Lower lobe of right lung (tissue), 2 donors: ENCODE measurements around the gene NKX3-2. TPM values are rescaled to one million over a fixed set of nuclear protein-coding genes. Genes with fewer than 3 reads are reported as not detected.

Experiments used
- ATAC-seq, 2 donors: fragments of 200-7000 bp; cut with Tn5 transposase; one replicate each; pipeline ENCODE4 v1.9.1; 2020 to 2022; ENCODE audit warnings: mild to moderate bottlenecking in 2 of 2, moderate library complexity in 2 of 2
- DNase-seq: peaks from one replicate; pipeline ENCODE4 v3.0.0-alpha.2; 2020
- H3K27ac ChIP-seq: fragments of 200-600 bp; one replicate; pipeline ENCODE4 v1.8.0; 2022
- H3K27me3 ChIP-seq: fragments of 200-600 bp; one replicate; pipeline ENCODE4 v1.8.0; 2022; ENCODE audit warnings: low read depth
- H3K36me3 ChIP-seq: fragments of 200-600 bp; one replicate; pipeline ENCODE4 v1.8.0; 2022; ENCODE audit warnings: mild to moderate bottlenecking
- H3K4me1 ChIP-seq: fragments of 200-600 bp; one replicate; pipeline ENCODE4 v1.8.0; 2022
- H3K4me3 ChIP-seq: fragments of 200-600 bp; one replicate; pipeline ENCODE4 v1.8.0; 2022; ENCODE audit warnings: mild to moderate bottlenecking
- H3K9me3 ChIP-seq: fragments of 200-600 bp; one replicate; pipeline ENCODE4 v1.8.0; 2022
- intact Hi-C: fragments of 100-400 bp; cut with DNase I; formaldehyde crosslinking; loops from one replicate; pipeline ENCODE4 v1.11.0; 2022
- total RNA-seq: library from RNA; stranded (reverse); fragmentation: NEBNext Ultra II Directional; extraction: Animal tissue kit (Norgen Biotek cat#: 25700); gene quantifications from one replicate; pipeline ENCODE4 v1.2.1, GENCODE V29; 2021
- TF ChIP-seq, protein P1 (sequence below): fragments of 200-600 bp; IDR thresholded peaks from one replicate; pipeline ENCODE4 v1.8.0; 2022; ENCODE audit warnings: antibody characterized with exemption, mild to moderate bottlenecking
- donor health status: DM: no; HTN: yes; CAD: no; lungs with severe emphysema.

Gene NKX3-2
- total RNA-seq, 1 donor from 2014 or later = not detected

DNA sequence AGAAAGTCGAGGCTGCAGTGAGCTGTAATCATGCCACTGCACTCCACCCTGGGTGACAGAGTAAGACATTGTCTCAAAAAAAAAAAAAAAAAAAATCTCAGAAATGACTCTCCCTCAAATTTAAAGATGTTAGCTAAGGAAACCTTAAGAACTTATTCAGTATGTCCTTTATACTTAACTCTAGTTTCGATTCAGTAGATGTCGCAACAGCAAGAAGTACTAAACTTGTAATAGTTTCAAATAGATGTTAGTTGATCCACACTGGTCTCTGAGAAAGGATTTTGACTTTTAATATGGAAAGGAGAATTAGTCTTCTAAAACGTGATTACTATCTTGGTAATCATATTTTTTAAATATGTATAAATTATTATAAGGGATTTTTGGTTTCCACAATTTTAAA lies 29.6 kb downstream of the NKX3-2 start:
- Histone ChIP-seq H3K9me3 (no peaks in the 10 kb centered on the region), H3K27ac (no peak overlapping the region), H3K36me3 (no peaks in the 10 kb centered on the region), H3K4me3 (no peak overlapping the region), H3K27me3 (peaks cover 22% of the 10 kb centered on the region), H3K4me1 (no peaks in the 10 kb centered on the region)
- intact Hi-C loops = no loop called here
- ATAC-seq = no peak
- TF ChIP-seq, protein P1, sequence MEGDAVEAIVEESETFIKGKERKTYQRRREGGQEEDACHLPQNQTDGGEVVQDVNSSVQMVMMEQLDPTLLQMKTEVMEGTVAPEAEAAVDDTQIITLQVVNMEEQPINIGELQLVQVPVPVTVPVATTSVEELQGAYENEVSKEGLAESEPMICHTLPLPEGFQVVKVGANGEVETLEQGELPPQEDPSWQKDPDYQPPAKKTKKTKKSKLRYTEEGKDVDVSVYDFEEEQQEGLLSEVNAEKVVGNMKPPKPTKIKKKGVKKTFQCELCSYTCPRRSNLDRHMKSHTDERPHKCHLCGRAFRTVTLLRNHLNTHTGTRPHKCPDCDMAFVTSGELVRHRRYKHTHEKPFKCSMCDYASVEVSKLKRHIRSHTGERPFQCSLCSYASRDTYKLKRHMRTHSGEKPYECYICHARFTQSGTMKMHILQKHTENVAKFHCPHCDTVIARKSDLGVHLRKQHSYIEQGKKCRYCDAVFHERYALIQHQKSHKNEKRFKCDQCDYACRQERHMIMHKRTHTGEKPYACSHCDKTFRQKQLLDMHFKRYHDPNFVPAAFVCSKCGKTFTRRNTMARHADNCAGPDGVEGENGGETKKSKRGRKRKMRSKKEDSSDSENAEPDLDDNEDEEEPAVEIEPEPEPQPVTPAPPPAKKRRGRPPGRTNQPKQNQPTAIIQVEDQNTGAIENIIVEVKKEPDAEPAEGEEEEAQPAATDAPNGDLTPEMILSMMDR = no peak
- no peak for DNase-seq

- ATAC-seq = no peak
- Histone ChIP-seq H3K27ac (no peak overlapping the region), H3K4me1 (no peaks in the 10 kb centered on the region), H3K36me3 (no peaks in the 10 kb centered on the region), H3K4me3 (no peak overlapping the region), H3K9me3 (no peaks in the 10 kb centered on the region), H3K27me3 (peaks cover 15% of the 10 kb centered on the region)
- no peak for DNase-seq
- TF ChIP-seq, protein P1 = no peak
- intact Hi-C loops = no loop called here
Observed at GRCh38 chr4:13511101-13511500, 33.2 kb downstream of the NKX3-2 start.

DNA sequence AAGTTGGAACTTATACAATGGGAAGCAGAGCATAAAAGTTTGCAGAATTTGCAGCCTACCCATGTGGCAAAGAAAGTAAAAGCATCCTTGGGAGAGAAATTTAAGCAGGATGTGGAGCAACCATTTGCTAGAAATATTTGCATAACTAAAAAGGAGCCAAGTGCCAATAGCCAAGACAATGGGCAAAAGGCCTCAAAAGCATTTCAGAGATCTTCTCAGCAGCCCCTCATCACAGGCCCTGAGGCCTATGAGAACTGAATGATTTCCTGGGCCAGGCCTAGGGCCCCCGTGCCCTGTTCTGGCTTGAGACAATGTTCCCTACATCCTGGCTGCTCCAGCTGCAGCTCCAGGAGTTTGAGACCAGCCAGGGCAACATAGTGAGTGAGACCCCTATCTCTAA lies 34.9 kb downstream of the NKX3-2 start:
- no peak for ATAC-seq
- intact Hi-C loops = no loop called here
- no peak for DNase-seq
- H3K36me3 ChIP-seq = no peaks in the 10 kb centered on the region
- H3K27me3 ChIP-seq = peaks cover 12% of the 10 kb centered on the region
- TF ChIP-seq, protein P1 = no peak
- H3K4me3 ChIP-seq = no peak overlapping the region
- no peaks in the 10 kb centered on the region for H3K9me3 ChIP-seq
- H3K4me1 ChIP-seq = no peaks in the 10 kb centered on the region
- no peak overlapping the region for H3K27ac ChIP-seq

- no peaks in the 10 kb centered on the region for H3K36me3 ChIP-seq
- TF ChIP-seq, protein P1 = no peak
- DNase-seq = no peak
- no peaks in the 10 kb centered on the region for H3K9me3 ChIP-seq
- no peak overlapping the region for H3K27ac ChIP-seq
- H3K27me3 ChIP-seq = peaks cover 11% of the 10 kb centered on the region
- H3K4me3 ChIP-seq = no peak overlapping the region
- intact Hi-C loops = no loop called here
- no peak for ATAC-seq
- no peaks in the 10 kb centered on the region for H3K4me1 ChIP-seq
Observed at GRCh38 chr4:13504374-13504773, 39.9 kb downstream of the NKX3-2 start.

- TF ChIP-seq, protein P1 = no peak
- H3K27me3 ChIP-seq = peaks cover 11% of the 10 kb centered on the region
- DNase-seq = no peak
- no peak overlapping the region for H3K4me3 ChIP-seq
- intact Hi-C loops = no loop called here
- no peaks in the 10 kb centered on the region for H3K9me3 ChIP-seq
- no peak overlapping the region for H3K27ac ChIP-seq
- H3K36me3 ChIP-seq = no peaks in the 10 kb centered on the region
- H3K4me1 ChIP-seq = no peaks in the 10 kb centered on the region
- no peak for ATAC-seq
Observed at GRCh38 chr4:13498469-13498868, 45.8 kb downstream of the NKX3-2 start.

DNA sequence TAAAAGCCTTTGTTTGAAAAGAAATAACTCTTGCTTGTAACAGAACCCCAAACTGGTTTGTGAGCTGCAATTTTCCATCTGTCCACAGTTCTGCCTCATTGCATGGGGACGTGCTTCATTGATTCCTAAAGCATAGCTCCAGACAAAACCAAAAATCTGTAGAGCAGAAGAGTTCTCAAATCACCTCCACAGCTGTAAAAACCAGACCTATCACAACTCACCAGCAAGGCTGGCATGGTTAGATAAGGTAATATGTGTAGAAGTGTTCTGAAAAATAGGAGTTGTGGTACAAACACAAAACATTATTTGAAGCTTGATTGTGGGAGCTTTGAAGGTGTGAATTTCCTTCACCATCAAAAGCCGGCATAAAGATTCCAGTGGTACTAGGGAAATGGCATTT lies 47.7 kb downstream of the NKX3-2 start:
- intact Hi-C loops = no loop called here

More for the DNA sequence above, 47.7 kb downstream of the NKX3-2 start:
- Histone ChIP-seq H3K27me3 (peaks cover 5% of the 10 kb centered on the region), H3K9me3 (no peaks in the 10 kb centered on the region), H3K4me3 (no peak overlapping the region), H3K27ac (no peak overlapping the region), H3K4me1 (no peaks in the 10 kb centered on the region), H3K36me3 (no peaks in the 10 kb centered on the region)
- ATAC-seq (no peak), DNase-seq (no peak)
- TF ChIP-seq, protein P1 = no peak
